ENCODE measurements around the gene ZSWIM6.
"Not testable (repeated sequence)": the region's sequence is repeated elsewhere in the genome, so short reads cannot be mapped to it uniquely, and the experiment has no call there.

Gene ZSWIM6

DNA sequence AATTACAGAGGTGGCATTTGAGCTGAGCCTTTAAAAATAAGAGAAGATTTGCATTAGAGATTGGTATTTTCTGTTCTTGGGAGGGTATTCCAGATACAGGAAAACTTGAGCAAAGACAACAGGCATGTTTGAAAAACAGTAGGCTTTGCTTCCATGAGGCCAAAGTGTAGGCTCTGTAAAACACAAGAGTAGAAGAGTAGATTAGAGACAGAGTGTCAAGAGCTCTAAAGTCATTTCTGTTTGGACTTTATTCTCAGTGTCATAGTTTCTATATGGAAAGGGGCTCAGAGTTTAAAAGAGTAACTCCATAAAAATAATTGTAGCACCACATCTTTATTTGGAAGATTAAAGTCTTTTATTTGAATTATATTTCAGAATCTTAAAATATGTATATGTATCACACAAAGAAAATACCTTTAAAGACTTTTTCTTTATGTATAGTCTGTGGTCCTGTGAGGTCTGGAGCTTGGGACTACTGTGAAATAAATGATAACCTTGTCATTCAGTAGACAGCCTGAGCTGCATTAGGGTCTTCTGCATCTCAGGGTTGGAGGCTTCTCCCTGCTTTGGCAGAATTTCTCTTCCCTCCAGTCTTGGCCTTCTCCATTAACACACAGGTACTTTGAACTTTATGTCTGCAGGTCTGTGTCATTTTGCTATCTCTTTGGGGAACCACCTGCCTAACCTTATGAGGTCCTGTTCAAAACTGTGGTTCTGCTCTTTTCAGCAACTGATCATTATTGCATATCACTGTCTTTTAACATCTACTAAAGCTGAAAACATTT lies 73.6 kb downstream of the ZSWIM6 start:
- in situ Hi-C loops (cut with HindIII; ENCODE audit: low sequenced_read_pairs) = no loop called here

DNA sequence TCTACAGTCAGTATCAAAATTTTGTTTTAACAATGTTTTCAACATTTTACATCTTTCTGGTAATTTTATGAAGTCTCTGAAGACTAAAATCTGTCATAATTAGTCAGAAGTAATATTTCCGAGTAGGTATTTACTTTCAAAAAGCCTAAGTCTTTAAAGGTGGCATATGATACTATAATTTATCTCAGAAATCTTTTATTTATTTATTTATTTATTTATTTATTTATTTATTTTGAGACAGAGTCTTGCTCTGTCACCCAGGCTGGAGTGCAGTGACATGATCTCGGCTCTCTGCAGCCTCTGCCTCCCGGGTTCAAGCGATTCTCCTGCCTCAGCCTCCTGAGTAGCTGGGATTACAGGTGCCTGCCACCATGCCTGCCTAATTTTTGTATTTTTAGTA lies 74.4 kb downstream of the ZSWIM6 start:
- in situ Hi-C loops (cut with HindIII; ENCODE audit: low sequenced_read_pairs) = not testable (repeated sequence)

DNA sequence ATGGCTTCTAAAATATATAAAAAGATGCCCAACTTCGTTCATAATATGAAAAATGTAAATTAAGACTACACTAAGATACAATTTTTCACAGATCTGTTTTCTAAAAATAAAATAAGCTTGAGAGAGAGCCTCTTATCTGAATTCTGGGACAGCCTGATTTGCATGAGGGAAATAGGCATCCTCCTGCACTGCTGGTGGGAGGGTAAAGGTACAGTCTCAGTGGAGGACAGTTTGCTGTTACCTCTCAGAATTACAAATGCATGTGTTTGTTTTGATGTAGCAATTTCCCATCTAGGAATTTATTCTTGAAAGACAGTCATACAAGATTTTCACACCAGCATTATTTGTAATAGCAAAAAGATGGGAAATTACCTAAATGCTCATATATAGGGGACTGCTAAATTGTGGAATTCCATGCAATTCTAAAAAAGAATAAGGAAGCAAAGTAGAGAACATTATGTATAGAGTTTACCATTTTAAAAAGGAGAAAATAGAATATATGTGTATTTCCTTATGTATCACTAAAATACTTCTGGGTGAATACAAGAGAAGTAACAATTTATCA lies 75.7 kb downstream of the ZSWIM6 start:
- in situ Hi-C loops (cut with HindIII; ENCODE audit: low sequenced_read_pairs) = no loop called here

DNA sequence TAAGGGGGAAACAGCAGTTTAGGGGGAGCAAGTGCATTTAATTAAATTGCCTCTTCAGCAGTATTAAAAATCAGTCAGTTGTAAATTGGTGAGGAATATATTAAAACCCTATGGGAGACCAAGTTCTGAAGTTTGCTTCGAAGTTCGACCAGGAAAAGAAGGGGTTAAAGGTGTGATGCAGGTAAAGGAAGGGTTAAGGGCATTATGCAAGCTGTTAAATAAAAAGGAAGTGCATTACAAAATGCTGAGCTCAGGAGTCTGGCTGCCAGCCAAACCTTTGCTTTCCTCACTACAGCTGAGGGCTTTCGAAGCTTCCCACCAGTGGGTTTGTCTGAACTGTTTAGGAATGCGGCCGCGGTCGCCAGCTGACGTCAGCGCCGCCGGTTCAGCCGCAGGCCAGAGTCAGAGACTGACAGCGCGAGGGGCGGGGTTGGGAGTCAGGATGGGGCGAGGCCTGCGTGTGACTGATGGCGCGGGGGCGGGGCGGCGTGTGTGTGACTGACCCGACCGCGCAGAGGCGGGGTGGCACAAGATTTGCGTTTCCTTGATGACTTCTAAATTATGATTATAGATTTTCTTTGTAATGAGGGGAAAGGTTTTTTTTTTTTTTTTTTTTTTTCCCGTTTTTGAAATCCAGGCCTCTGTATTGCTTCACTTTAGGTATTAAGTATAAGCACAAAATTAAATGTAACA lies 76.6 kb downstream of the ZSWIM6 start:
- in situ Hi-C loops (cut with HindIII; ENCODE audit: low sequenced_read_pairs) = no loop called here

DNA sequence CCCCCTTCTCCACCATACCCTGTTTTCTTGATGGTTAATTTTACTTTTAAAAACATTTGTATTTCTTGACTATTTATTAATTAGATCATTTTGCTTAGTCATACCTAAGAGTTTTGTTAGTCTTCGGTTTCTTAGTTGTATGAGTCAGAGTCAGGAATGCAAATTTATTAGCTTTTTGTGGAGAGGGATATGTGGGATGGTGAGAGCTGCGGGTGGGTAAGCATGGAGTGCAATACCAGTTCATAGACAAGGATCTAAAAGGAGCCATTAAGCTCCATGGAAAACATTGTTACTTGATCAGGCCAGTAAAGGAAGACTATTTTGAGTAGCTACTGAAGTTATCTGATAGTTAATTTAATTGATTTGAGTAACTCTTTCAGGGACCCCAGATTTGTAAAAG lies 77.5 kb downstream of the ZSWIM6 start:
- in situ Hi-C loops (cut with HindIII; ENCODE audit: low sequenced_read_pairs) = no loop called here

DNA sequence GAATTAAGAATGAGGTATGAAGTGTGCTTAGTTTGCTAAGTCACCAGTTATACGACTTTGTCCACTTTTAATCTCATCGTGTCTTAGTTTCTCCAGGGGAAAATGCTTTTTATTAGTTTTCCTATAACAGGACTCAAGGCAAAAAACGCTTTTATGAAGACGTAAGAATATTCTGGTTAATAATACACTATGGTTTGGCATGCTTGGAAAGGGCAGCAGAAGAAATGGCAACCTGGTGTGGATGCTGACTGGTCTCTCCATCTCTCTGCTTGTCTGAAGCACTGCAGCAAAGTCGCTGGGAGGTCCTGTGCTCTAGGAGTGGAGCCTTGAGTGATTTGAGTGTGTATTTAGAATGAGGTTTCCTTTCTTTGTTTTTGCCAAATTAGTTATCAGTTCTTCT lies 78.8 kb downstream of the ZSWIM6 start:
- in situ Hi-C loops (cut with HindIII; ENCODE audit: low sequenced_read_pairs) = no loop called here

DNA sequence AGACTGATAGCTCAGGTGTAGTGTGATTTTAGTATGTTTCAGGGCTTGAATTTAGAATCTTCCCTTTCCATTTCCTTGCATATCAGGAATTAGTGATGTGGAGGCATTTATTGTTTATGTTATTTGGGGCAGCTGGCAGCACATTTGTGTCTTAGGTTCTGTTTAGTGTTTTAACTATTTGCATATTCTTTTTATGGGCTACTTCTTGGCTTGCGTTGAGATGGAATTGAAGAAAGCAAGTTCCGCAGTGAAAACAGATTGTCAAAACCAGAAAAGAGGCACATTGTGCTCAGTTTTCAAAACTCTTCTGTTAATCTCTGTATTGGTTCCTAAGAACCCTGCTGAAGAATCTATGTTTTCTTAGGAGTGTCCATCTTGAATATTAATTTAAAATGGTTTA lies 80.3 kb downstream of the ZSWIM6 start:
- in situ Hi-C loops (cut with HindIII; ENCODE audit: low sequenced_read_pairs) = no loop called here

DNA sequence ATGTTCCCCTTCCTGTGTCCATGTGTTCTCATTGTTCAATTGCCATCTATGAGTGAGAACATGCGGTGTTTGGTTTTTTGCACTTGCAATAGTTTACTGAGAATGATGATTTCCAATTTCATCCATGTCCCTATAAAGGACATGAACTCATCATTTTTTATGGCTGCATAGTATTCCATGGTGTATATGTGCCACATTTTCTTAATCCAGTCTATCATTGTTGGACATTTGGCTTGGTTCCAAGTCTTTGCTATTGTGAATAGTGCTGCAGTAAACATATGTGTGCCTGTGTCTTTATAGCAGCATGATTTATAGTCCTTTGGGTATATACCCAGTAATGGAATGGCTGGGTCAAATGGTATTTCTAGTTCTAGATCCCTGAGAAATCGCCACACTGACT lies 81.1 kb downstream of the ZSWIM6 start:
- in situ Hi-C loops (cut with HindIII; ENCODE audit: low sequenced_read_pairs) = not testable (repeated sequence)

DNA sequence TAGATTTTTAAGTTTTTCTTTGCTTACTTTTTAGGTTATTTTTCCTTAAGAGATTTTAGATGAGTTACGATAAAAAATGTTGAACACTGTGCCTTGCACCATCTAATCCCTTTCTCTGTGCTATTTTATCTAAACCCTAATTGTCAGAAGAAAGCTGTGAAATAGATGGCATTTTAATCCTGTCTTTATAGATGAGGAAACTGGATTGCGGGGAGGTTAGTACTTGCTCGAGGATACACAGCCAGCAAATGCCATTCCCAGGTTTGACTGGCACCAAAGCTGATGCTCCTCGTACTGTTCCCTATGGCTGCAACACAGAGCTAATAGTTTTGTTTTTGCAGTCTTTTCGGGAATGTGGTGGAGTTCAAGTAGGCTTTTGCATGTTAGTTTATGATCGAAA lies 82.7 kb downstream of the ZSWIM6 start:
- in situ Hi-C loops (cut with HindIII; ENCODE audit: low sequenced_read_pairs) = no loop called here

DNA sequence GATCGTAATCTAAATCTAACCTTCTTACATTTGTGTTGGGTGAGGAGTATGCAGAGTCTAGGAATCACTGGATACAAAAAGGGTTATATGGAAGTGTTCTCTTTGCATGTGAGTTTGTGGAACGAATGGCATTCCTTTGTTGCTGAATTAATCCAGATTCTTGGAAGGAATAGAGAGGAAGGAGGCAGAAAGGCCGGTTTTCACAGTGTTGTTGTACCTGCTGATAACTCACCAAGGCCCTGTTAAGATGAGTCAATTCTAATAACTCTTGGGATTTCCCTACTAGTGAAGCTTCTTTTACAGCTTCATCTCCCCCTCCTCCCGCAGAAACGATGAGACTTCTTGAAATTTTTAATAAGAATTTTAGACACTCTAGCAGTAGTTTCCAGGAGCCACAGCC lies 84.0 kb downstream of the ZSWIM6 start:
- in situ Hi-C loops (cut with HindIII; ENCODE audit: low sequenced_read_pairs) = no loop called here

DNA sequence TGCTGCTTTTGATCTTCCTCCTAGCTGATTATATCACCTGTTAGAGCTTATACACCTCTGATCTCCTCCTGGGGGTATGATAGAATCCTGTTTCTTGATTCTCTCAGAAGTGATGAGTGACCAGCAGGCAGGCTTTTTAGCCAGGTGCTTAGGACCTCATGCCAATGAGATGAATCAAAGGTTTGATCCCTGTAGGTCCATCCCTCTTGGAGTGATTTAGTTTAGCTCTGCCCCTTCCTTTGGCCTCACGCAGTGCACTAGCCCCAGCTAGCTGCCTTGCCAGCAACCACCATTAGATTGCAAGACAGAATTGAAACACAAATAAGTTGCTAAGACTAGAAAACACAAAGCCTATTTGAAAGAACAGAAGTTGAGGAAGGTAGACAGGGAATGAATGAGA lies 84.4 kb downstream of the ZSWIM6 start:
- in situ Hi-C loops (cut with HindIII; ENCODE audit: low sequenced_read_pairs) = no loop called here

DNA sequence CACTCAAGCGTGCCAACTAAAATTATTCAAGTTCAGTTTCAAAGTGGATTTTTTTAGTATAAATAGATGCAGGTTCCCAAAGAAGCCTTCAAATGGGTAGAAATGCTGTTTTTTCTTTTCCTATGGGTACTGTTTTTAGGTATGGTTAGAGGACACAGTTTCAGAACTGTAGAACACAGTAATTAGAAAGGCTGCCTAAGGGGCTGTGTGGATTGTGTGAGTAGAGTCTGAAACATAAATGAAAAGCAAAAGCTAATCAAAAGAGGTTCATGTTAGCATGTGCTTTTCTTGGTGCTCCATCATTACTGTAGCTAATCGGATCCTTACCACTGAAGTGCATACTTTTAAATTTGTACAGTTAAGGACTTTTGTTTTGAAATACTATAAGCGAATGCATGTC lies 85.3 kb downstream of the ZSWIM6 start:
- in situ Hi-C loops (cut with HindIII; ENCODE audit: low sequenced_read_pairs) = no loop called here

DNA sequence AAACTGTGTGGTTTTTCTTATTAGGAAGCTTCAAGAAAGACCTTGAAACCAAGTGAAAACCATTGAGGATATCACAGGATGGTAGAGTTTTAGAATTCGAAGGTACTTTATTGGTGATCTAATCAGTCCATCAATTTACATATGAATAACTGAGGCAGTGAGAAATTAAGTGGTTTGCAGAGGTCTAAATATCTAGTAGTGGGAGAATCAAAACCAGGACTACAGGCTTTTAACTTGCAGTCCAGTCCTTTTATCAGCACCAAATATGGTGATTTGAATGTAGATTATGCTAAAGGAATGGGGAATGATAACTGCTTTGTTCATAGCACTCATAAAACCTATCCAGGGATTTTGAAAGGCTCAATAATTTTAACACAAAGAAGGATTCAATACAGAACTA lies 85.8 kb downstream of the ZSWIM6 start:
- in situ Hi-C loops (cut with HindIII; ENCODE audit: low sequenced_read_pairs) = no loop called here

DNA sequence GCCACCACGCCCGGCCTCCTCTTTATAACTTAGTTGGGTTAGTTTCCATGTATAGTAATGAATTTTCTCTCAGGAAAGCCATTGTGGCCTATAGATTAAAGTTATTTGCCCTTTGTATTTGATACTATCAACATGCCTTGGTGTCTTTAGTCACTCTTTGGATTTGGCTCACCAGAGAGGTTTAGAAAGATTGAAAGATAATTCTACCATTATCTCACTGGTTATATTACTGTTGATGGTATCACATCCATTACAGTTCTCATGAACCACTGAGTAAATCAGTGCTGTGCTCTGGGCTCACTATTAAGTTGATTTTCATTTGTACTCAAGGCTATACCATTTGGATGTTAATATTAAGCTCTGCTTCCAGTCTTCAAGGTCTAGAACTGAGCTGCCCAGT lies 87.0 kb downstream of the ZSWIM6 start:
- in situ Hi-C loops (cut with HindIII; ENCODE audit: low sequenced_read_pairs) = no loop called here

DNA sequence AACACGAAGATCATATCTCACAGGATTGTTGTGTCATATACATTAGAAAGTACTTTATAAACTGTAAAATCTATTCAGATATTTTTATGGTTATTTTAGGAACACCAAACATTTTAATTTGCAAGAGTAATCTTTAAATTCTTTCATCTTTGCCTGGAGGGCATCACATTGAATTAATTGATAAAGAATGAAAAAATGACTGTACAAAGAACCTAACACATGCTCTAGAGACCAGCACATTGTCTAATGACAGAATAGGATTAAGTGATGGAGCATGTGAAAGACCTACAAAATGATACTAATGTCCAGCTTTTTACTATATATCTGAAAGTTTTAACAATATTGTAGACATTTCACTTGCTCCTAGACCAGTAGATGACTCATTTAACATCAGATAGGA lies 88.0 kb downstream of the ZSWIM6 start:
- in situ Hi-C loops (cut with HindIII; ENCODE audit: low sequenced_read_pairs) = no loop called here

DNA sequence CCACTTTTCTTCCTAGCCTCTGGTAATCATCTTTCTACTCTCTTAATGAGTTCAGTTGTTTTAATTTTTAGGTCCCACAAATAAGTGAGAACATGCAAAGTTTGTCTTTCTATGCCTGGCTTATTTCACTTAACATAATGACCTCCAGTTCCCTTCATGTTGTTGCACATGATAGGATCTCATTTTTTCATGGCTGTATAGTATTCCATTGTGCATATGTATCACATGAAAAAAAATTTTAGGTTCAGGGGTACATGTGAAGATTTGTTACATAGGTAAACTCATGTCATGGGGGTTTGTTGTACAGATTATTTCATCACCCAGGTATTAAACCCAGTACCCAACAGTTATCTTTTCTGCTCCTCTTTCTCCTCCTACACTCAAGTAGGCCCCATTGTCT lies 89.2 kb downstream of the ZSWIM6 start:
- in situ Hi-C loops (cut with HindIII; ENCODE audit: low sequenced_read_pairs) = not testable (repeated sequence)

DNA sequence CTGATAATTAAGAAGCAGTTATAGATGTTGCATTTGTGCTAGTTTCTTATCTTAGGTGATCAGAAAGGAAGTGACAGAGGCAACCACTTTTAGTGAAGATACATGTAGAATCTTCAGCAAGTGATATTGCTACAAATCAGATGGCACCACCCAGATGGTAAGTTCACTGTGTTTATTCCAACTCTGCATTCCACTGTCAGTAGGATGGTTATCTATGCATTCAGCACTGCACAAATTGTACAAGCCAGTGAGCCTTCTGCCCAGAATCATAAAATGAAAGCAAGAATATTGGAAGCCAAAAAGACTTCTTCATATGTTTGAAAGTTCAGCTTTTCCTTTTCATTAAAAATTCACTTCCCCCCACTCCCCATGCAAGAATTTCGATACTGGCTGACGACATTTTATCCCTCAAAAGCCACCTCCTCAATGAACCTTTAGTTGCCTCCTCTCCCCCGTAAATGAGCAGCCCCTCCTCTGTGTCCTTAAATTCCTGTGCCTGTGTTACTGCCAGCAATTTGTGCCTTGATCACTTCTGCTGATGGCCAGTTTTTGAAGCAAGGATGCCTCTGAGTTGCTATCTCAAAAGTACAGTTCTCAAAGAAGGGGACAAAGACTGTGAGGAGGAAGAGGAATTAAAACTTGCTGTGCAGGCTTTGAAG lies 91.6 kb downstream of the ZSWIM6 start:
- in situ Hi-C loops (cut with HindIII; ENCODE audit: low sequenced_read_pairs) = no loop called here

DNA sequence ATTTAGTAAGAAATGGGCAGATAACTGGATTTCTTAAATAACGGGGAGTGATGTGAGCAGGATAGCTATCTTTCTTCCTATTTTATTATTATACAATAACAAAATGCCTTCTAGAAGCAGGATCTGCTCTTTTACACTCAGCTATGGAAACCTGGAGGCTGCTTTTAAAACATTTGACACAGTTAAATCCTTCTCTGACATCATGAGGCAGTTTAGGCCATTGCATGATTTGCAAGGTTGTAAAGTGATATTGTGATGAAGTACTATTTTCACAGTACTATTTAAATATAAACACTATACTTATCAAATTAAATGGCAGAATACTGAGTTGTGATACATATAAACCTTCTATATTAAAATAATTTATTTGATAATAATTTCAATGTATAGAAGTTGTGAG lies 93.9 kb downstream of the ZSWIM6 start:
- in situ Hi-C loops (cut with HindIII; ENCODE audit: low sequenced_read_pairs) = no loop called here

DNA sequence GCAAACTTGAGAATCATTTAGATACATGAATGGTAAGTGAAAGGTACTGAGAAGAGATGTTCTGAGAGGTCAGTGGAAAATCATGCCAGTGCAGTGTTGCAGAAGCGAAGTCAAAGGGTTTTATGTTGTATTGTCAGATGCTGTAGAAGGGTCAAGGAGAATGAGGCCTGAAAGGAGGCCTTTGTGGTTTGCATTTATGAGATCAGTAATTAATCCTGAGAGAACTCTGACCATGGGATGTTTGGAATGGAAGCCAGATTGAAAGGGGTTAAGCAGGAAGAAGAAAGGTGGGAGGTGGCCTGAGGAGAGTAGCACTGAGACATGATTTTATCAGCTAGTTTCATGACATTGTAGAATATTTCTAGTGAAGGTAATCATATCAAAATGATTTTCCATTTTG lies 97.8 kb downstream of the ZSWIM6 start:
- in situ Hi-C loops (cut with HindIII; ENCODE audit: low sequenced_read_pairs) = no loop called here

DNA sequence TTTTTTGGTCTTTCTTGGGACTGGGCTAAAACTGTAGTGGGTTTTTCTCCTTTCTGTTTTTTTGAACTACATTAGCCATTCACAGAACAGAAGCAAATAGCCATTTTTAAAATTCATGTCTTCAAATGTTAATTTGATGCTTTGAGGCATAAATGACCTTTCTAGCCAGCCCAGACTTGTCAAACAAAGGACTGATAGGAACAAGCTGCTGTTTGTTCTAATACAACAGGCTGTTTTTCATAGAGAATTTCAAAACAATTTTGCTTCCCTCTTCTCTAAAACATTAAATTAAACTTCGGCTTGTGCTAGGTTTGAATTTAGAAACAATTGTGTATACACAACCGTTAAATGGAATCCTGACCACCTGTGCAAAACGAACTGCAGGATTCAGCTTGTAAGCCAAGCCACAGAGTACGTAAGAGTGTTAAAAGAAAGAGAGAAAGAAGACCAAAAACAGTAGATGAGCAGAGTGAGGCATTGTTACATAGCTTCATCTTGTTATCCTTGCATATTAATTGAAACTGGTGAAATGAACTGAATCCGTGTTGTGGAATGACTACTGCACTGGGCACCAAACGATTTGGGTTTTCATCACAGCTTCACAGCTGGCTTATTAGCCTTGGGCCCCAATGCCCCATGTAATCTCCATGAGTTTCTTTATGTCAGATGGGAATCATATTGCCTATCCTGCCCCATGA lies 100.0 kb downstream of the ZSWIM6 start:
- in situ Hi-C loops (cut with HindIII; ENCODE audit: low sequenced_read_pairs) = no loop called here

DNA sequence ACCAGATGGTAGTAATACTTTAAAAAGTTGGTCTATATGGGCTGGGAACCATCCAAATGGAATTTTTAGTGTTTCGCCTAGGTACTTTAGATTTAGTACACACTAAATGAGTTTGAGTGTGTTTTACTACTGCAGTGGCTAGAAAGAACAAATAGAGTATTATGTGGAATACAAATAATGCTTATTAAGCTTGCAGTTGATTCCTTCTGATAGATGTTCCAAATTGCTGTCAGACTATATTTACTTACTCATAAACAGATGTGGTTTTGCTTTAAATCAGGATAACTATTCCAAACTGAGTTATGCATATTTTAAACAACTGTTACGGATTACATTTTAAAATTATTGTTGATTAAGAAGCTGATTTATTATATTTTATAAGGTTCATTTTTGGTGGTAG lies 103.3 kb downstream of the ZSWIM6 start:
- in situ Hi-C loops (cut with HindIII; ENCODE audit: low sequenced_read_pairs) = no loop called here
